BE2C (cell line): ENCODE measurements around the gene NXN.
"Not testable (repeated sequence)": the region's sequence is repeated elsewhere in the genome, so short reads cannot be mapped to it uniquely, and the experiment has no call there.

Experiments
- DNase-seq: peaks from one replicate; pipeline ENCODE4 v3.0.0-alpha.2; 2020
- H3K27me3 ChIP-seq: fragments of 250-450 bp; sonication (Bioruptor Pico); 2 replicates; pipeline ENCODE4 v1.5.1; 2020; ENCODE audit warnings: mild to moderate bottlenecking
- H3K36me3 ChIP-seq: fragments of 250-450 bp; sonication (Bioruptor Pico); 2 replicates; pipeline ENCODE4 v1.5.1; 2020; ENCODE audit warnings: mild to moderate bottlenecking
- H3K4me1 ChIP-seq: fragments of 250-450 bp; sonication (Bioruptor Pico); 2 replicates; pipeline ENCODE4 v1.5.1; 2020
- H3K4me3 ChIP-seq: 2 replicates; pipeline ENCODE4 v1.5.1; 2011; ENCODE audit warnings: low read depth, low read length
- H3K9me3 ChIP-seq: fragments of 250-450 bp; sonication (Bioruptor Pico); 2 replicates; pipeline ENCODE4 v1.5.1; 2020
- CTCF ChIP-seq: IDR thresholded peaks from 2 replicates; pipeline ENCODE4 v1.5.1; 2012; ENCODE audit warnings: mild to moderate bottlenecking, low read depth, low read length

The NXN gene

GRCh38 chr17:930258-930657 is 49.3 kb downstream of the NXN start:
- no peaks in the 10 kb centered on the region for H3K4me1 ChIP-seq
- DNase-seq, result no peak
- TF ChIP-seq CTCF, result no peak

DNA sequence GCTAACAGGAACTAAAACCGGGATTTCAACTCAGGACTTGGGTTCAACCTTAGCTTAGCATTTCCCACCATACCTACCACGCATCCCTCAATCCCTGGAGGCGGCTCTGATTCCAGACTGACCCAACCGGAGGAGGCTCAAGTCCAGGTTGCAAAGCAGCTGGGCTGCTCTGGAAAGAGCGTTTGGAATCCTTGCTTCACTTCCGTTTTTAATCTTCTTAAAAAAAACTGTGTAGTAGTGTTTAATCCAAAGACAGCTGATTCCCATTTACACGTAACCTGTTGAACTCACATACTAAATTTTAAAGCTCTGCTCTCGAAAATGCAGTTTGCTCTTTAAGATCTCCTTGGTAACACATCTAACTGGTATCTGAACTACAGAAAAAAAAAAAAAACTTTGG is 50.0 kb downstream of the NXN start:
- no peak for DNase-seq
- no peak for TF ChIP-seq CTCF
- Histone ChIP-seq H3K27me3 (no peaks in the 10 kb centered on the region), H3K4me3 (no peak overlapping the region), H3K4me1 (no peaks in the 10 kb centered on the region), H3K9me3 (no peaks in the 10 kb centered on the region), H3K36me3 (no peaks in the 10 kb centered on the region)

More at GRCh38 chr17:930258-930657, 49.3 kb downstream of the NXN start:
- no peaks in the 10 kb centered on the region for H3K9me3 ChIP-seq
- no peaks in the 10 kb centered on the region for H3K27me3 ChIP-seq
- H3K36me3 ChIP-seq, result no peaks in the 10 kb centered on the region
- no peak overlapping the region for H3K4me3 ChIP-seq

DNA sequence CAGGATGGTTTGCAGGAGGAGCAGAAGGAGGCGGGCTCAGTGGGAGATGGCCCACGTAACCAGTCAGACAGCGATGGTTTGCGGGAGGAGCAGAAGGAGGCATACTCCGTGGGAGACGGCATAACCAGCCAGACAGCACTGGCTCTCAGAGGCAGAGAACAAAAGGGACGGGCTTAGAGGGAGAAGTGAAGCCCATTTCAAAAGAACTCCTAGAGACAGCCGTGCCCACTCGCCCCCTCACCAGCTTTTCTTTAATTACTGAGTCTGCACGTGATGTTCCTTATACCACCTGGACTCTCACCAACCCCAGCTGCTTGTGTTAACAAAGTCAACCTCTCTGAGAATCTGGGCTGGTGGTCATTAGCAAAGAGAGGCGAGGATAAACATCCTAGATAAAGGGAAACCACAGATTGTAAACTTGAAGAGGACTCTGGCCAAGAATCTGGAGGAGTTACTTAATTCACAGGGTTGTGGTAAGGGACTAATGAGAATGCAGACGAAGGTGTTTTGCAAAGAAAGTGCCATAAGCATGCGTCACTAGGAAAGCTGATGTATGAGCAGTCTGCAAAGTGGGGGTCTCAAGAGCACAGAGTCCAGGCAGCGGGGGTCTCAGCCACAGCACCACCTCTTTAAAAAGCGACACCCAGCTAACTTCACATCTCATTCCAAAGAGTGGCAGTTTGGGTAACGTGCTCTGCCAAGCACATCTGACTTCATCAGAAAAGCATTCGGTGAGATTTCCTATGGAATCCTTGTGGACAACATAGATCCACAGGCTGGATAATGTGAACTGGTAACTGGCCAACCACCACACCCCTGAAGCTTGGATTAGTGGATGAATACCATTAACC is 51.7 kb downstream of the NXN start:
- DNase-seq, result no peak

GRCh38 chr17:925817-926216 is 53.8 kb downstream of the NXN start:
- Histone ChIP-seq H3K4me1 (no peaks in the 10 kb centered on the region), H3K4me3 (no peak overlapping the region), H3K9me3 (no peaks in the 10 kb centered on the region), H3K27me3 (peaks cover 10% of the 10 kb centered on the region; the same call in 1 of the 2 replicates), H3K36me3 (no peaks in the 10 kb centered on the region)
- no peak for TF ChIP-seq CTCF
- no peak for DNase-seq

More for the DNA sequence above, 51.7 kb downstream of the NXN start:
- Histone ChIP-seq H3K4me1 (no peaks in the 10 kb centered on the region), H3K36me3 (no peaks in the 10 kb centered on the region), H3K27me3 (peaks cover 9% of the 10 kb centered on the region; the same call in 1 of the 2 replicates), H3K4me3 (no peak overlapping the region), H3K9me3 (no peaks in the 10 kb centered on the region)
- no peak for TF ChIP-seq CTCF

- Histone ChIP-seq H3K4me3 (no peak overlapping the region), H3K9me3 (no peaks in the 10 kb centered on the region), H3K27me3 (peaks cover 13% of the 10 kb centered on the region; the same call in 1 of the 2 replicates), H3K4me1 (no peaks in the 10 kb centered on the region), H3K36me3 (no peaks in the 10 kb centered on the region)
- TF ChIP-seq CTCF, result no peak
- DNase-seq, result no peak
These were observed 54.7 kb downstream of the NXN start for GRCh38 chr17:924711-925475.

GRCh38 chr17:924306-924705 is 55.3 kb downstream of the NXN start:
- DNase-seq, H3K9me3 ChIP-seq, H3K4me3 ChIP-seq, H3K36me3 ChIP-seq, H3K4me1 ChIP-seq: not testable (repeated sequence)
- peaks cover 13% of the 10 kb centered on the region; the same call in 1 of the 2 replicates for H3K27me3 ChIP-seq
